Ishikawa (cell line): Measurements from ENCODE around the gene CRTC3.

Experiments used
- EP300 ChIP-seq: IDR thresholded peaks from 2 replicates; pipeline ENCODE4 v1.6.1; 2012; ENCODE audit warnings: borderline replicate concordance
- REST ChIP-seq: IDR thresholded peaks from 2 replicates; pipeline ENCODE4 v1.6.1; 2012; ENCODE audit warnings: low read depth, mild to moderate bottlenecking
- TAF1 ChIP-seq: IDR thresholded peaks from 2 replicates; pipeline ENCODE4 v1.6.1; 2012; ENCODE audit warnings: low read depth, mild to moderate bottlenecking
- USF1 ChIP-seq: IDR thresholded peaks from 2 replicates; pipeline ENCODE4 v1.6.1; 2012
- TF ChIP-seq, protein P1 (sequence below): IDR thresholded peaks from 2 replicates; pipeline ENCODE4 v1.6.1; 2012

DNA sequence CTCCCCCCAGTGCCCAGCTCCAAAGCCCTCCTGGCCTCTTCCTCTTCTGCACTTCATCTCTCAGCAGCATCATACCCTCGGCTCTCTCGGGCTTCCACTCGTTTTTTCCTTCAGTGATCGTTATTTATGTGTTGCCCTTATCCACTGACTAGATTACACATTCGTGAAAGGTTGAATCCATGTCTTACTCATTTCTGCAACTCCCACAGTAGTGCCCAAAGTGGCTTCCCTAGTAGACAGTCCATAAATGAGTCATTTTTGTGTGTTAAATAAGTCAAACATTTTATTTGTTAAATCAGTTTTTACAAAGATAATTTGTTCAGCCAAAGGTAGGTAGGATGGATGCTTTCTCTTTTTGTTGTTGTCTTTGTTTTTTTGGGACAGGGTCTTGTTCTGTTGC lies 87.4 kb downstream of the CRTC3 start:
- TF ChIP-seq, protein P1, sequence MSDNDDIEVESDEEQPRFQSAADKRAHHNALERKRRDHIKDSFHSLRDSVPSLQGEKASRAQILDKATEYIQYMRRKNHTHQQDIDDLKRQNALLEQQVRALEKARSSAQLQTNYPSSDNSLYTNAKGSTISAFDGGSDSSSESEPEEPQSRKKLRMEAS: no peak
- TF ChIP-seq TAF1 (no peak), USF1 (no peak), REST (no peak), EP300 (no peak)
